Measurements from ENCODE around the gene UBTD2. TPM values are rescaled to one million over a fixed set of nuclear protein-coding genes. Genes with fewer than 3 reads are reported as not detected.
"Not testable (repeated sequence)": the region's sequence is repeated elsewhere in the genome, so short reads cannot be mapped to it uniquely, and the experiment has no call there.

The UBTD2 gene
- total and polyA plus RNA-seq, 2 donors (not counting 1 experiment from before 2014, with no cell fraction given): 24.9 to 29.8 TPM

DNA sequence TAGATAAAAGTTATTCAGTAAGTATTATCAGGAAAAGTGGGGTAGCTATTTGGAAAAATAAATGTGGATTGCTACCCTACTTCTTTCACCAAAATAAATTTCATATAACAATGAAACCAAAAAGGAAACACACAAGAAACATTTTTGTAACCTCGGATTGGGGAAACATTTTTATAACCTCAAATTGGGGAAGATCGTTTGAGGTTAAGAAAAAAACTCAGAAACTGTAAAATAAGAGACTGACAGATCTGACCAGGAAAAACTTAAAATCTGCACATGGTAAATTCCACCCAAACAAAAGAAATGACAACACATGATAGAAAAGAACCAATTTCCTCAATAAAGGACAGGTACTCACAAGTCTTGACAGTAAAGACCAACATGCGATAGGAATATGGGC, 76.1 kb downstream of the UBTD2 start:
- H3K4me1 ChIP-seq (ENCODE audit: control insufficient read depth, extremely low read depth, insufficient read depth, low read length): no peaks in the 10 kb centered on the region
- no peak for DNase-seq (ENCODE audit: low read depth in 2 of 2)
- TF ChIP-seq, protein P1, sequence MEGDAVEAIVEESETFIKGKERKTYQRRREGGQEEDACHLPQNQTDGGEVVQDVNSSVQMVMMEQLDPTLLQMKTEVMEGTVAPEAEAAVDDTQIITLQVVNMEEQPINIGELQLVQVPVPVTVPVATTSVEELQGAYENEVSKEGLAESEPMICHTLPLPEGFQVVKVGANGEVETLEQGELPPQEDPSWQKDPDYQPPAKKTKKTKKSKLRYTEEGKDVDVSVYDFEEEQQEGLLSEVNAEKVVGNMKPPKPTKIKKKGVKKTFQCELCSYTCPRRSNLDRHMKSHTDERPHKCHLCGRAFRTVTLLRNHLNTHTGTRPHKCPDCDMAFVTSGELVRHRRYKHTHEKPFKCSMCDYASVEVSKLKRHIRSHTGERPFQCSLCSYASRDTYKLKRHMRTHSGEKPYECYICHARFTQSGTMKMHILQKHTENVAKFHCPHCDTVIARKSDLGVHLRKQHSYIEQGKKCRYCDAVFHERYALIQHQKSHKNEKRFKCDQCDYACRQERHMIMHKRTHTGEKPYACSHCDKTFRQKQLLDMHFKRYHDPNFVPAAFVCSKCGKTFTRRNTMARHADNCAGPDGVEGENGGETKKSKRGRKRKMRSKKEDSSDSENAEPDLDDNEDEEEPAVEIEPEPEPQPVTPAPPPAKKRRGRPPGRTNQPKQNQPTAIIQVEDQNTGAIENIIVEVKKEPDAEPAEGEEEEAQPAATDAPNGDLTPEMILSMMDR (conservative IDR thresholded peaks at IDR 0.05 in 1 of 2, IDR thresholded peaks at IDR 0.05 in 1 of 2; ENCODE audit: low read depth in 1 of 2, low read length in 2 of 2): no peak
- TF ChIP-seq EZH2 (IDR thresholded peaks at IDR 0.05; ENCODE audit: low read length, missing control alignments): no peak
- H3K79me2 ChIP-seq (ENCODE audit: control insufficient read depth, insufficient read depth, low read length): no peaks in the 10 kb centered on the region
- no peak overlapping the region for H3K4me2 ChIP-seq (ENCODE audit: extremely low read depth, insufficient read depth, low read length)
- no peaks in the 10 kb centered on the region for H4K20me1 ChIP-seq (ENCODE audit: control insufficient read depth, extremely low read depth, insufficient read depth, low read length)
- no peak overlapping the region for H3K4me3 ChIP-seq (replicated peaks in 1 of 4; ENCODE audit: control extremely low read depth in 1 of 4, insufficient read depth in 1 of 4, low read depth in 3 of 4, low read length in 4 of 4)
- H2AFZ ChIP-seq (ENCODE audit: low read length): no peak overlapping the region
- no peak overlapping the region for H3K9ac ChIP-seq (ENCODE audit: insufficient read depth, low read length)
- no peak overlapping the region for H3K27ac ChIP-seq (ENCODE audit: insufficient read depth, low read length)
- no peaks in the 10 kb centered on the region for H3K27me3 ChIP-seq (ENCODE audit: control insufficient read depth, insufficient read depth, low read length)
- H3K9me3 ChIP-seq (ENCODE audit: control insufficient read depth, insufficient read depth, low read depth, low read length): no peaks in the 10 kb centered on the region
- peaks cover 3% of the 10 kb centered on the region for H3K36me3 ChIP-seq (ENCODE audit: control insufficient read depth, insufficient read depth, low read length)

DNA sequence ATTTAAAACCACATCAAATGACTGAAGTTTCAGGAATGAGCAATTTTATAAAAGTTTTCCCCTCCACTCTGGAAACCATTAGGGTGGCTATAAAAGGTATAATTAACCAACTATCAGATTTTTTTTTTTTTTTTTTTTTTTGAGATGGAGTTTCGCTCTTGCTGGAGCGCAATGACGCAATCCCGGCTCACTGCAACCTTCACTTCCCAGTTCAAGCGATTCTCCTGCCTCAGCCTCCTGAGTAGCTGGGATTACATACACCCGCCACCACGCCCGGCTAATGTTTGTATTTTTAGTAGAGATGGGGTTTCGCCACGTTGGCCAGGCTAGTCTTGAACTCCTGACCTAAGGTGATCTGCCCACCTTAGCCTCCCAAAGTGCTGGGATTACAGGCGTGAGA, 77.6 kb downstream of the UBTD2 start:
- not testable (repeated sequence) for DNase-seq (ENCODE audit: low read depth in 2 of 2); H4K20me1 ChIP-seq (ENCODE audit: control insufficient read depth, extremely low read depth, insufficient read depth, low read length); H3K9ac ChIP-seq (ENCODE audit: insufficient read depth, low read length); H3K27ac ChIP-seq (ENCODE audit: insufficient read depth, low read length); H3K4me3 ChIP-seq (replicated peaks in 1 of 4; ENCODE audit: control extremely low read depth in 1 of 4, insufficient read depth in 1 of 4, low read depth in 3 of 4, low read length in 4 of 4); H3K4me1 ChIP-seq (ENCODE audit: control insufficient read depth, extremely low read depth, insufficient read depth, low read length); H3K9me3 ChIP-seq (ENCODE audit: control insufficient read depth, insufficient read depth, low read depth, low read length); H3K36me3 ChIP-seq (ENCODE audit: control insufficient read depth, insufficient read depth, low read length); H3K79me2 ChIP-seq (ENCODE audit: control insufficient read depth, insufficient read depth, low read length); H3K4me2 ChIP-seq (ENCODE audit: extremely low read depth, insufficient read depth, low read length); H3K27me3 ChIP-seq (ENCODE audit: control insufficient read depth, insufficient read depth, low read length); H2AFZ ChIP-seq (ENCODE audit: low read length)

DNA sequence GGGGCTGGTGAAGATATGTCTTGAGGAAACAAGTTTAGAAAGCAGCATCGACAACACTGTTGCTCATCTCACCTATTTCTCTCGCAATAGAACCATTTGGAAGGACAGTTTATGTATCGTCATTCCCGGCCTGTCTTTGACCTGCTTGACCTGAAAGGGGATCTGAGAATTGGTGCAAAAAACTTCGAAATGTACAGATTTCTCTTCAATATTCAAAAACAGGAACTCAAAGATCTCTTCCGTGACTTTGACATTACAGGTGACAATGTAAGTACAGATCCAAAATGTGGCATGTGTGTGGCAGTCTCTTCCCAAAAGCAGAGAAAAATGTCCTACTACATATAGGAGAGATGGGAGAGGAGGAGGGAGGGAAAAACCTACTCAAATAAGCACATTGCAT, 83.1 kb downstream of the UBTD2 start:
- TF ChIP-seq, protein P1 (conservative IDR thresholded peaks at IDR 0.05 in 1 of 2, IDR thresholded peaks at IDR 0.05 in 1 of 2; ENCODE audit: low read depth in 1 of 2, low read length in 2 of 2): no peak
- TF ChIP-seq EZH2 (IDR thresholded peaks at IDR 0.05; ENCODE audit: low read length, missing control alignments): no peak
- Histone ChIP-seq H2AFZ (ENCODE audit: low read length) (no peak overlapping the region), H3K27me3 (ENCODE audit: control insufficient read depth, insufficient read depth, low read length) (no peaks in the 10 kb centered on the region), H3K4me3 (replicated peaks in 1 of 4; ENCODE audit: control extremely low read depth in 1 of 4, insufficient read depth in 1 of 4, low read depth in 3 of 4, low read length in 4 of 4) (no peak overlapping the region), H3K9ac (ENCODE audit: insufficient read depth, low read length) (no peak overlapping the region), H3K36me3 (ENCODE audit: control insufficient read depth, insufficient read depth, low read length) (no peaks in the 10 kb centered on the region), H3K9me3 (ENCODE audit: control insufficient read depth, insufficient read depth, low read depth, low read length) (no peaks in the 10 kb centered on the region), H3K79me2 (ENCODE audit: control insufficient read depth, insufficient read depth, low read length) (no peaks in the 10 kb centered on the region), H3K4me2 (ENCODE audit: extremely low read depth, insufficient read depth, low read length) (no peak overlapping the region), H4K20me1 (ENCODE audit: control insufficient read depth, extremely low read depth, insufficient read depth, low read length) (no peaks in the 10 kb centered on the region), H3K4me1 (ENCODE audit: control insufficient read depth, extremely low read depth, insufficient read depth, low read length) (no peaks in the 10 kb centered on the region), H3K27ac (ENCODE audit: insufficient read depth, low read length) (no peak overlapping the region)
- no peak for DNase-seq (ENCODE audit: low read depth in 2 of 2)

All from fibroblast of lung (primary cell).